ENCODE measurements around the gene AHCYL1. TPM values are rescaled to one million over a fixed set of nuclear protein-coding genes. Genes with fewer than 3 reads are reported as not detected.

AHCYL1 gene
- total RNA-seq, 1 donor from 2014 or later, result 65.5 TPM

DNA sequence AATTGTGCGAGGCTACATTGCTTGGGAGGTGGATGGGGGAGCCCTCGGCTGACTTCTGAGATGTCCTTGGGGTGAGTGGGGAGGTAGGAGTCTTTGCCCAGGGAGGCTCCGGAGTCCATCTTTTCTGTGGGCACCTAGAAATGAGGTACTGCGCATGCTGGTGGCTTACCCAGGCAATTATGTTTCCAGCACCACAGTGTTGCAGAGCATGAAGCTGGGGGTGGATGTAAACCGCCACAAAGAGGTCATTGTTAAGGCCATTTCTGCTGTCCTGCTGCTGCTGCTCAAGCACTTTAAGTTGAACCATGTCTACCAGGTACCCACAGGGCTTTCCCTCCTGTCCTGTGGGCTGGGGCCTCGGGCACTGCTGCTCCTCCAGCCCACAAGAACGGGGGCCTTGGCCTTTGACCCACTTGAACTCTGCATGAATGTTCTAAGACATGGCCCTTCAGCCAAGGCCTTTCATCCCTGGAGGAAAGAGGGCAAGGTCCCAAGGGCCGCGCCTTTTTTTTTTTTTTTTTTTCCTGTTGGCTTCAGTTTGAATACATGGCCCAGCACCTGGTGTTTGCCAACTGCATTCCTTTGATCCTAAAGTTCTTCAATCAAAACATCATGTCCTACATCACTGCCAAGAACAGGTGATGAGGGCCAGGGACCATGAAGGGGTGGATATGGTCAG is 64.5 kb downstream of the AHCYL1 start:
- Histone ChIP-seq H3K4me2 (no peak overlapping the region), H3K9me3 (ENCODE audit: low read depth) (no peaks in the 10 kb centered on the region), H2AFZ (replicated peaks) (no peak overlapping the region), H3K9ac (no peak overlapping the region), H3K27me3 (no peaks in the 10 kb centered on the region), H3F3A (ENCODE audit: low read depth) (peaks cover 8% of the 10 kb centered on the region), H3K79me2 (ENCODE audit: low read depth) (no peaks in the 10 kb centered on the region), H3K4me1 (no peaks in the 10 kb centered on the region), H3K36me3 (peaks cover 12% of the 10 kb centered on the region), H3K4me3 (no peak overlapping the region), H3K27ac (no peak overlapping the region), H4K20me1 (ENCODE audit: low read depth) (peaks cover 14% of the 10 kb centered on the region)
- TF ChIP-seq, protein P1, sequence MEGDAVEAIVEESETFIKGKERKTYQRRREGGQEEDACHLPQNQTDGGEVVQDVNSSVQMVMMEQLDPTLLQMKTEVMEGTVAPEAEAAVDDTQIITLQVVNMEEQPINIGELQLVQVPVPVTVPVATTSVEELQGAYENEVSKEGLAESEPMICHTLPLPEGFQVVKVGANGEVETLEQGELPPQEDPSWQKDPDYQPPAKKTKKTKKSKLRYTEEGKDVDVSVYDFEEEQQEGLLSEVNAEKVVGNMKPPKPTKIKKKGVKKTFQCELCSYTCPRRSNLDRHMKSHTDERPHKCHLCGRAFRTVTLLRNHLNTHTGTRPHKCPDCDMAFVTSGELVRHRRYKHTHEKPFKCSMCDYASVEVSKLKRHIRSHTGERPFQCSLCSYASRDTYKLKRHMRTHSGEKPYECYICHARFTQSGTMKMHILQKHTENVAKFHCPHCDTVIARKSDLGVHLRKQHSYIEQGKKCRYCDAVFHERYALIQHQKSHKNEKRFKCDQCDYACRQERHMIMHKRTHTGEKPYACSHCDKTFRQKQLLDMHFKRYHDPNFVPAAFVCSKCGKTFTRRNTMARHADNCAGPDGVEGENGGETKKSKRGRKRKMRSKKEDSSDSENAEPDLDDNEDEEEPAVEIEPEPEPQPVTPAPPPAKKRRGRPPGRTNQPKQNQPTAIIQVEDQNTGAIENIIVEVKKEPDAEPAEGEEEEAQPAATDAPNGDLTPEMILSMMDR (IDR thresholded peaks at IDR 0.05), result no peak
- TF ChIP-seq EZH2phosphoT487 (IDR thresholded peaks at IDR 0.05) (no peak), EZH2 (IDR thresholded peaks at IDR 0.05) (no peak)
- H3K9me3 Mint-ChIP-seq, result no peaks in the 10 kb centered on the region
- H3K4me3 Mint-ChIP-seq, result no peak overlapping the region
- H3K27me3 Mint-ChIP-seq (ENCODE audit: insufficient read depth, low read depth), result no peaks in the 10 kb centered on the region
- H3K27ac Mint-ChIP-seq, result no peak overlapping the region
- no peak for DNase-seq (ENCODE audit: low spot score)
- H3K4me1 Mint-ChIP-seq, result no peaks in the 10 kb centered on the region
- peaks cover 40% of the 10 kb centered on the region for H3K36me3 Mint-ChIP-seq

DNA sequence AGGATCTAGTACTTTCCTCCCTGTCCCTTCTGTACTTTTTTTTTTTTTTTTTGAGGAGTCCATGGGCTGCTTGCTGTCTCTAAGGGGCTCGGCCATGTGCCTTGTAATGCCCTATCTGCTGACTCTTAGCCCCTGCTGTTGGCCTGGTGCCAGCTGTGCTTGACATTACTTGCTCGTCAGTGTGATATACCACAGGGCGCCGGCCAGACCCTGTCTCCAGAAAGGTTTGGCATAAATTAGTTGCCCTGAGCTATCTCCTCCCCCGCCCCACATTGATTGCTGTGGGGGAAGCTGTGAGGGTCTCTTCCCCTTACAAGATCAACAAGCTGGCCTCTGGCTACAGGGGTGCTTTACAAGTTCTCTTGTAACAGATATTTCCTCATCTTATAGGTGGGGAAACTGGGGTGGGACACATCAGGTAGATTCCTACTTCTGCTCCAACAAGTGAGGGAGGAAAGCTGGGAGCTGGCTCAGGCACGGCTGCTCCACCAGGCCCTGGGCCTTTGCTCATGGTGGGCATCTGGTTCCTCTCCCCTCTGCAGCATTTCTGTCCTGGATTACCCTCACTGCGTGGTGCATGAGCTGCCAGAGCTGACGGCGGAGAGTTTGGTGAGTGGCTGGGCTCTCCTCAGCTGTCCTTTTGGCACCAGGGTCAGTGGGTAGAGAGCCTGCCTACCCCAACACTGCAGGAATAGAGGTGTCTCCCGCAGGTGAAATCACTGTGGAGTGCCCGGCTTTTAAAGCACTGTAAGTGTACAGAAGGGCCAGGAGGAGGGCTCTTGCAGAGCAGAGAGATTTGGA is 65.4 kb downstream of the AHCYL1 start:
- H3K27ac Mint-ChIP-seq, result no peak overlapping the region
- Histone ChIP-seq H3K36me3 (peaks cover 11% of the 10 kb centered on the region), H3K27ac (no peak overlapping the region), H3K27me3 (no peaks in the 10 kb centered on the region), H3K9ac (no peak overlapping the region), H4K20me1 (ENCODE audit: low read depth) (peaks cover 22% of the 10 kb centered on the region), H3K79me2 (ENCODE audit: low read depth) (no peaks in the 10 kb centered on the region), H3F3A (ENCODE audit: low read depth) (peaks cover 8% of the 10 kb centered on the region), H3K9me3 (ENCODE audit: low read depth) (no peaks in the 10 kb centered on the region), H2AFZ (replicated peaks) (no peak overlapping the region), H3K4me3 (no peak overlapping the region), H3K4me1 (no peaks in the 10 kb centered on the region), H3K4me2 (no peak overlapping the region)
- H3K36me3 Mint-ChIP-seq, result peaks cover 41% of the 10 kb centered on the region
- H3K27me3 Mint-ChIP-seq (ENCODE audit: insufficient read depth, low read depth), result no peaks in the 10 kb centered on the region
- DNase-seq (ENCODE audit: low spot score), result no peak
- H3K9me3 Mint-ChIP-seq, result no peaks in the 10 kb centered on the region
- no peak overlapping the region for H3K4me3 Mint-ChIP-seq
- TF ChIP-seq, protein P1 (IDR thresholded peaks at IDR 0.05), result no peak
- TF ChIP-seq EZH2phosphoT487 (IDR thresholded peaks at IDR 0.05) (no peak), EZH2 (IDR thresholded peaks at IDR 0.05) (no peak)
- H3K4me1 Mint-ChIP-seq, result no peaks in the 10 kb centered on the region

DNA sequence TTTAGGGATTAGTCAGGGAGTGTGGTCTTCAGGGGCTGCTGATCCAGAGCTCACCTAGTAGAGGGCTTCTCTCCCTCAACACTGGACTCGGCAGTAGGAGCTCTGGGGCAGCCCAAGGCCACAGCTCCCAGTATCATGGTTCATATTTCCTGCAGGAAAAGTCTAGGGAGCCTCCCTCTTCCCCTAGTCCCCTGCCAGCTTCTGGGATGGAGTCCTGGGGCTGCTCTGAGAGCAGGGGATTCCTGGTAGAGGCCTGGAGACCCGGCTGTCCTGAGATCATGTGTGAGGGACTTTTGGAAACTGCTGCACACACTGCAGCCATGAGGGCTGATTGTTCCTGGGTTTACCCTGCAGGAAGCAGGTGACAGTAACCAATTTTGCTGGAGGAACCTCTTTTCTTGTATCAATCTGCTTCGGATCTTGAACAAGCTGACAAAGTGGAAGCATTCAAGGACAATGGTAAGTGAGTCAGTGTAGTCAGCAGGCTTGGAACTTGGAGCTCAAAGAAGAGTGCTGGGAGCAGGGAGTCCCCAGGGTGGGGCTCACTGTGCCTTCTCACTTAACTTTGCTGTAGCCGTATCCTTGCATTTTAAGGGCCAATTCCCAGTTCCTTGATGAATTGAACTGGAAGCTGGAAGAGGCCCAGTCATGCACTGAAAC is 66.2 kb downstream of the AHCYL1 start:
- Histone ChIP-seq H3K9me3 (ENCODE audit: low read depth) (no peaks in the 10 kb centered on the region), H3K79me2 (ENCODE audit: low read depth) (no peaks in the 10 kb centered on the region), H3K4me2 (no peak overlapping the region), H4K20me1 (ENCODE audit: low read depth) (peaks cover 23% of the 10 kb centered on the region), H3K4me3 (no peak overlapping the region), H2AFZ (replicated peaks) (no peak overlapping the region), H3K27me3 (no peaks in the 10 kb centered on the region), H3K9ac (no peak overlapping the region), H3K4me1 (no peaks in the 10 kb centered on the region), H3F3A (ENCODE audit: low read depth) (peaks cover 8% of the 10 kb centered on the region), H3K36me3 (peaks cover 8% of the 10 kb centered on the region), H3K27ac (no peak overlapping the region)
- H3K27ac Mint-ChIP-seq, result no peak overlapping the region
- no peaks in the 10 kb centered on the region for H3K9me3 Mint-ChIP-seq
- H3K4me3 Mint-ChIP-seq, result no peak overlapping the region
- H3K27me3 Mint-ChIP-seq (ENCODE audit: insufficient read depth, low read depth), result no peaks in the 10 kb centered on the region
- H3K36me3 Mint-ChIP-seq, result peaks cover 41% of the 10 kb centered on the region
- H3K4me1 Mint-ChIP-seq, result no peaks in the 10 kb centered on the region
- TF ChIP-seq, protein P1 (IDR thresholded peaks at IDR 0.05), result no peak
- no peak for TF ChIP-seq EZH2 (IDR thresholded peaks at IDR 0.05)
- no peak for DNase-seq (ENCODE audit: low spot score)

All from neural progenitor cell (in vitro differentiated cells).